ENCODE data around the gene LRRC3.

GRCh38 chr21:44490405-44490804 lies 35.1 kb downstream of the LRRC3 start:
- no peak for TF ChIP-seq POLR2A (IDR thresholded peaks at IDR 0.05)
- no peak for TF ChIP-seq CTCF (IDR thresholded peaks at IDR 0.05)
